ENCODE results near the gene POLR2J3.
"Not testable (repeated sequence)": the region's sequence is repeated elsewhere in the genome, so short reads cannot be mapped to it uniquely, and the experiment has no call there.

Gene POLR2J3

DNA sequence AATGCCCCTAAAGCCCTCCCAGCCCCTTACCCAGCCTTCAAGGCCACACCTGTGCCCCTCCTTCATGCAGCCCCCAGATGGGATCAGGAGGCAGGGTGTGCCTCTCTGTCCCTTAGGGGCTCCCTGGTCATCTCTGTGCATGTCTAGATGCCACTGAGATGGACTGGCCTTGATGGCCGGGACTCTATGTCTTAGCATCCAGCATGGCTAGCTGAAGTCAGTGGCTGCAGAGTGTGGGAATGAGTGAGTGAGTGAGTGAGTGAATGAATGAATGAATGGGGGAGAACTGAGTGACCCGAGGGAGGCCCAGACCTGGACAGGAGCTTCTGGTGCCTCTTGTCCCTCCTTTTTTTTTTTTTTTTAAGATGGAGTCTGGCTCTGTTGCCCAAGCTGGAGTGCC lies 40.3 kb downstream of the POLR2J3 start:
- not testable (repeated sequence) for FAIRE-seq; DNase-seq (ENCODE audit: insufficient read length, low spot score)

DNA sequence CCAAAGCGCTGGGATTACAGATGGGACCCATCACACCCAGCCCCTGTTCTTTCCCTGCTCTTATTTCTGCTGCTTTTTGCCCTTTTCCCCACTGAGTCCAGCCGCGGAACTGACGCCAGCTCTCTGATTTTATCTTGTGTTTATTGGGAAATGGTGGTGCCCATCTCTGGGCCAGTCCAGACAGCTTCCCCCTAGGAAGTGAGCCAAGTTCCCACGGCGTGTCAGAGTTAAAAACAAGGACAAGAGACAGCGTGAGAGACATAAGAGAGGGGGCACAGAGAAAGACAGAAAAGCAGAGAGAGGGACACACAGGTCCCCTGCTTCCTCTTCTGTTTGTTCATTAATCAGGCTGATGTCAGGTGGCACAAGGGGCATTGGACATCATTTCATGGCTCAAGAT lies 40.8 kb downstream of the POLR2J3 start:
- FAIRE-seq; DNase-seq (ENCODE audit: insufficient read length, low spot score): not testable (repeated sequence)

DNA sequence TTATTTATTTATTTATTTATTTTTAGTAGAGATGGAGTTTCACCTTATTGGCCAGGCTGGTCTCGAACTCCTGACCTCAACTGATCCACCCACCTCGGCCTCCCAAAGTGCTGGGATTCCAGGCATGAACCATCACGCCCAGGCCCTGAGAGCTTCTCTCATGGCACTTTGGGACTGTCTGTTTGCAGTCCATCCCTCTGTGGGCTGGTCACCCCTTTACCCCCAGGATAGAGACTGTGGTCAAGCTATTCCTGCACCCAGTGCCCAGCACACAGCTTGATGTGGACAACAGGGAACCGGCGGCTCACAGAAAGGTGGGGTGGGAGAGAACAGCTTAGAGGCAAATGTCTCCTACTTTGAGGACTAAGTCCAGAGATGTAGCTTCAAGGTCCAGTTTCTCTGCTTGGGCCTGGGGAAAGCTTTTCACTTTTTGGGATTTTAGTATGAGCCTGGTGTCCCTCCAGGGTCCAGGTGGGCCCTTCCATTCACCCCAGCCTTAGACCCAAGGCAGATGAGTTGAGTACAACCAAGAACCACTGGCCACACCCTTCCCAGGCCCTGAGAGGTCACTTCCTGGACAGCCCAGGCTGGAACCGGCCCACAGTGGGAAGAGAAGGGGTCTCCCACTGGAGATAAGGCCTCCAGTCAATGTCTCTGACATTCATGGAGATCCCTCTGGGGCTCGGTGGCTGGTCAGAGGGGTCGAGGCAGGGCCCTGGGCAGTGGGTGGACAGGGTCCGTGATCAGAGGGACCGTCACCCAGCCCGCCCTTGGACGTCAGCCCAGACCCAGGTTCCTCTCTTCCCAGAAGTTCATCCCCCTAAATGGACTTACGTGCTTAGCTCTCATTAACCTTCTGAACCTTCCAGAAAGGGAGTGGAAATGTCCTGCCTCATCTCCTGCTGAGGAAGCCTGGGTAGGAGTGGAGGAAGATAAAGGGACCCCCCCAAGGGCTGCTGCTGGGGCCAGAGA lies 44.3 kb downstream of the POLR2J3 start:
- FAIRE-seq; DNase-seq (ENCODE audit: insufficient read length, low spot score): not testable (repeated sequence)

DNA sequence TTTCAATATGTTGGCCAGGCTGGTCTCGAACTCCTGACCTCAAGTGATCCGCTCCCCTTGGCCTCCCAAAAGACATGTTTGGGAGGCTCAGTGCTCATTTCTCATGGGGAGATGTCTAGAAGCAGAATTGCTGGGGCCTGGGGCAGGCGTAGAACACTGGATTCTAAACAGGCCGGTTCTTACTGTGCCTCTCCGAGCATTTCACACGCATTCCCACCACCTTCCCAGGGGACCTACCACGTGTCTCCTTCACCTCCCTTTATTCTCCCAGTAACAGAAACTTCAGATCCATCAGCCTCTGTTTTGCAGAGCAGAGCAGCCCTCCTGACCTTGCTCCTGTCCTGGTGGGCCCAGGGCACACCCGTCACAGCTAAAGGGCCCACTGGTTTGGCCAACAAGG lies 45.2 kb downstream of the POLR2J3 start:
- not testable (repeated sequence) for FAIRE-seq

DNA sequence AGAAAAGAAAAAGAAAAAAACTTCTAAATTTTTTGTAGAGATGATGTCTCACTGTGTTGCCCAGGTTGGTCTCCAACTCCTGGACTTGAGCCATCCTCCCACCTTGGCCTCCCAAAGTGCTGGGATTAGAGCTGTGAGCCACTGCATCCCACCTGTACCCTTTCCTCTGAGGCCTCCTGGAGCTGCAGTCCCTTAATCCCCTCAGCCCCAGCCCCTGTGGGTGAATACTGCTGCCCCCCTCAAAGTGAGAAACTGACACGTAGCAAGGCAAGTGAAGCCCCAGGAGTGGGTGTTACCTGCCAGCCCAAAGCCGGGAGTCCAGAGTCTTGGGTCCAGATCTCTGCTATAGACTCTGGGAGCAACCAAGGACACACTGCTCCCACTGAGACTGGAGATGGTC lies 47.6 kb downstream of the POLR2J3 start:
- not testable (repeated sequence) for DNase-seq (ENCODE audit: insufficient read length, low spot score); FAIRE-seq

More for the DNA sequence above, 45.2 kb downstream of the POLR2J3 start:
- DNase-seq (ENCODE audit: insufficient read length, low spot score): not testable (repeated sequence)

DNA sequence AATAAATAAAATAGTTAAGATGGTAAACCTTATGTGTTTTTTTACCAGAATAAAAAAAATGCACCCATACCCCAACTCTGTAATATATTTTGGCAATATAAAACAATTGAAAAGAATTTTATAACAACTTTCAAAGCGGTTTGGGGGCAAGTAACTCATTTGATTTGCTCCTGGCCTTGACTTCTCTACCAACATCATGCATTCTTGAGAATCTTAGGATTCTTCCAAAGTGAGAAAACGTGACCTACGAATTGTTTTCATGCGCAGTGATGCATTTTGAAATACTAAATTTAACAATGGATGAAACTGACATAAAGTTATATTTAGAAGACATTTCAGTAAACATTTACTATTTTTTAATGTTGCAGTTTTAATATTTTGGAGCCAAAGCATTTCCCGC lies 51.6 kb downstream of the POLR2J3 start:
- not testable (repeated sequence) for DNase-seq (ENCODE audit: insufficient read length, low spot score); FAIRE-seq

DNA sequence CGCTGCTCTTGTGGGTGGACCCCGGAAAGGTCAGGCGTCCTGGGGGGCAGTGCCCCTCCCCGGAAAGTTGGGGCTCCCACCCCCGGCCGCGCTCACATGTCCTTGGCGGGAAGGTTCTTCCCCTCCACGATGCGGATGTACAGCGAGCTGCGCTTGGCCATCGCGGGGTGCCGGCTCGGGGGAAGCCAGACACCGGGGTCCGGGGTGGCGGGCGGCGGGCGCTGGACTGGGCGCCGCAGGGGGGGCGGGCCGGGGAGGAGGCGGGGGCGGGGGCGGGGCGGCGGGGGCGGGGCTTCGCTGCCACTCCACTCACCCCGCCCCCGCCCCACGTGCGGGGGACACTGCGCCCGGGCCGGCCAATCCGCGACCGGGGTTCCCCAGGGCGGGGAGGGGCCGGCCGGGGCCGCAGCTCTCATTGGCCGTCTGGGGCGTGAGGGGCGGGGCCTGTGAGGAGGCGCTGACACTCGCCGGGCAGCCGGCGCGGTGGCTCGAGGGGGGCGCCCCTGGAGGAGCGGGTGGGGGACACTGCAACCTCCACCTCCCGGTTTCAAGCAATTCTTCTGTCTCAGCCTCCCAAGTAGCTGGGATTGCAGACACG lies 54.7 kb downstream of the POLR2J3 start, which contains the start of gene RASA4B:
RASA4B (minus strand) TSS at position 228 of the 598 bp plus-strand sequence; CDS start at position 161, 67 bp downstream.
- not testable (repeated sequence) for FAIRE-seq; DNase-seq (ENCODE audit: insufficient read length, low spot score)

Data from D721Med (cell line).